ENCODE data around the gene LHB.

Gene LHB

GRCh38 chr19:48986211-48986610 is 30.7 kb downstream of the LHB start:
- no peak for DNase-seq (ENCODE audit: low spot score)
- no peak for FAIRE-seq

GRCh38 chr19:48985711-48986110 is 31.2 kb downstream of the LHB start:
- DNase-seq (ENCODE audit: low spot score) (no peak), FAIRE-seq (no peak)

GRCh38 chr19:48982280-48982679 is 34.6 kb downstream of the LHB start:
- FAIRE-seq (no peak), DNase-seq (ENCODE audit: low spot score) (no peak)

GRCh38 chr19:48977061-48977460 is 39.8 kb downstream of the LHB start:
- no peak for DNase-seq (ENCODE audit: low spot score)
- FAIRE-seq: no peak

- FAIRE-seq (no peak), DNase-seq (ENCODE audit: low spot score) (no peak)
These were observed 40.7 kb downstream of the LHB start for GRCh38 chr19:48975947-48976847.

GRCh38 chr19:48970923-48971395 is 45.9 kb downstream of the LHB start:
- peak; percentile 64 for DNase-seq (ENCODE audit: low spot score)
- no peak for FAIRE-seq

- no peak for FAIRE-seq
- DNase-seq (ENCODE audit: low spot score): no peak
These were observed 46.6 kb downstream of the LHB start for GRCh38 chr19:48970139-48970766.

- DNase-seq (ENCODE audit: low spot score): no peak
- no peak for FAIRE-seq
These were observed 47.4 kb downstream of the LHB start for GRCh38 chr19:48969276-48970138.

- no peak for FAIRE-seq
These were observed 48.1 kb downstream of the LHB start for GRCh38 chr19:48968813-48969218.

GRCh38 chr19:48968179-48968661 is 48.7 kb downstream of the LHB start:
- DNase-seq (ENCODE audit: low spot score) (no peak), FAIRE-seq (no peak)

More at GRCh38 chr19:48968813-48969218, 48.1 kb downstream of the LHB start:
- no peak for DNase-seq (ENCODE audit: low spot score)

GRCh38 chr19:48967346-48968178 is 49.3 kb downstream of the LHB start:
- DNase-seq (ENCODE audit: low spot score) (no peak), FAIRE-seq (no peak)

- FAIRE-seq: no peak
These were observed 50.1 kb downstream of the LHB start for GRCh38 chr19:48966541-48967345.

More at GRCh38 chr19:48966541-48967345, 50.1 kb downstream of the LHB start:
- no peak for DNase-seq (ENCODE audit: low spot score)

Measured in urothelium cell line (cell line).